ENCODE data around the gene CNNM3.

The CNNM3 gene

GRCh38 chr2:96816836-96817702 lies 1.0 kb downstream of the CNNM3 start:
- DNase-seq (ENCODE audit: low read depth in 2 of 2): no peak

GRCh38 chr2:96817882-96818281 lies 1.8 kb downstream of the CNNM3 start:
- DNase-seq (ENCODE audit: low read depth in 2 of 2): no peak

- no peak for DNase-seq (ENCODE audit: low read depth in 2 of 2)
These were observed 3.2 kb downstream of the CNNM3 start for GRCh38 chr2:96819128-96819875.

- DNase-seq (ENCODE audit: low read depth in 2 of 2): no peak
These were observed 3.9 kb downstream of the CNNM3 start for GRCh38 chr2:96819876-96820511.

GRCh38 chr2:96821113-96821675 lies 5.1 kb downstream of the CNNM3 start:
- no peak for DNase-seq (ENCODE audit: low read depth in 2 of 2)

GRCh38 chr2:96822786-96823185 lies 6.7 kb downstream of the CNNM3 start:
- no peak for DNase-seq (ENCODE audit: low read depth in 2 of 2)

GRCh38 chr2:96823198-96823597 lies 7.1 kb downstream of the CNNM3 start:
- no peak for DNase-seq (ENCODE audit: low read depth in 2 of 2)

GRCh38 chr2:96824079-96824870 lies 8.2 kb downstream of the CNNM3 start:
- no peak for DNase-seq (ENCODE audit: low read depth in 2 of 2)

- DNase-seq (ENCODE audit: low read depth in 2 of 2): no peak
These were observed 9.0 kb downstream of the CNNM3 start for GRCh38 chr2:96825057-96825456.

GRCh38 chr2:96826546-96827278 lies 10.6 kb downstream of the CNNM3 start:
- no peak for DNase-seq (ENCODE audit: low read depth in 2 of 2)

GRCh38 chr2:96828436-96828835 lies 12.4 kb downstream of the CNNM3 start:
- no peak for DNase-seq (ENCODE audit: low read depth in 2 of 2)

- no peak for DNase-seq (ENCODE audit: low read depth in 2 of 2)
These were observed 12.8 kb downstream of the CNNM3 start for GRCh38 chr2:96828874-96829273.

- DNase-seq (ENCODE audit: low read depth in 2 of 2): no peak
These were observed 14.0 kb downstream of the CNNM3 start for GRCh38 chr2:96830044-96830562.

- no peak for DNase-seq (ENCODE audit: low read depth in 2 of 2)
These were observed 15.6 kb downstream of the CNNM3 start for GRCh38 chr2:96831679-96832078.

- no peak for DNase-seq (ENCODE audit: low read depth in 2 of 2)
These were observed 16.3 kb downstream of the CNNM3 start for GRCh38 chr2:96832408-96832753.

GRCh38 chr2:96832754-96833507 lies 16.9 kb downstream of the CNNM3 start:
- DNase-seq (ENCODE audit: low read depth in 2 of 2): no peak

- no peak for DNase-seq (ENCODE audit: low read depth in 2 of 2)
These were observed 19.8 kb downstream of the CNNM3 start for GRCh38 chr2:96835830-96836229.

GRCh38 chr2:96837575-96837974 lies 21.5 kb downstream of the CNNM3 start:
- DNase-seq (ENCODE audit: low read depth in 2 of 2): no peak

- no peak for DNase-seq (ENCODE audit: low read depth in 2 of 2)
These were observed 22.6 kb downstream of the CNNM3 start for GRCh38 chr2:96838345-96839292.
